DOHH2 (cell line): ENCODE results near the gene DHFR2.

Source experiments
- EZH2phosphoT487 ChIP-seq: fragments of 200-600 bp; sonication (generic); IDR thresholded peaks from 2 replicates; pipeline ENCODE4 v1.6.1; 2017; ENCODE audit warnings: borderline replicate concordance, mild to moderate bottlenecking, antibody characterized with exemption, low read length, moderate library complexity, mixed read lengths
- TF ChIP-seq, protein P1 (sequence below): fragments of 200-600 bp; sonication (generic); IDR thresholded peaks from one replicate; pipeline ENCODE4 v1.5.1; 2014; ENCODE audit warnings: antibody characterized with exemption, mild to moderate bottlenecking, low read depth, low read length; ENCODE audit not compliant: poor library complexity, severe bottlenecking

DNA sequence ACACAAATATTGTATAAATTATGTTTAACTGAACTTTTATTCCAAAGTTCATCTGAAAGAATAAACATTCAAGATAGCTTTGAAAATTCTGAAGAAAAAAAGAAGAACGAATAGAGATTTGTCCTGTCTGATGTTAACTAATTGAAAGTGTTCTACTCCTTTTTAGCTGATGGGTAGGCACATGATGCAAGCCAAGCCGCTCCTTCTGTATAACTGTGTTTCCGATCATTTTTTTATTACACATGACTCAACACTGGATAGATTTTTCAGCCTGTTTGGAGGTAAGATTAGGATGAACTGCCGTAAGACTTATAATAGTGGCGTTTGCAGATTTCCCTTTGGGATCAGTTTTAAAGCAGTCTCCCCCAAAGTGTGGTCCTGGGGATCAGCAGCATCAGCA is 19.2 kb upstream of the DHFR2 start:
- TF ChIP-seq, protein P1, sequence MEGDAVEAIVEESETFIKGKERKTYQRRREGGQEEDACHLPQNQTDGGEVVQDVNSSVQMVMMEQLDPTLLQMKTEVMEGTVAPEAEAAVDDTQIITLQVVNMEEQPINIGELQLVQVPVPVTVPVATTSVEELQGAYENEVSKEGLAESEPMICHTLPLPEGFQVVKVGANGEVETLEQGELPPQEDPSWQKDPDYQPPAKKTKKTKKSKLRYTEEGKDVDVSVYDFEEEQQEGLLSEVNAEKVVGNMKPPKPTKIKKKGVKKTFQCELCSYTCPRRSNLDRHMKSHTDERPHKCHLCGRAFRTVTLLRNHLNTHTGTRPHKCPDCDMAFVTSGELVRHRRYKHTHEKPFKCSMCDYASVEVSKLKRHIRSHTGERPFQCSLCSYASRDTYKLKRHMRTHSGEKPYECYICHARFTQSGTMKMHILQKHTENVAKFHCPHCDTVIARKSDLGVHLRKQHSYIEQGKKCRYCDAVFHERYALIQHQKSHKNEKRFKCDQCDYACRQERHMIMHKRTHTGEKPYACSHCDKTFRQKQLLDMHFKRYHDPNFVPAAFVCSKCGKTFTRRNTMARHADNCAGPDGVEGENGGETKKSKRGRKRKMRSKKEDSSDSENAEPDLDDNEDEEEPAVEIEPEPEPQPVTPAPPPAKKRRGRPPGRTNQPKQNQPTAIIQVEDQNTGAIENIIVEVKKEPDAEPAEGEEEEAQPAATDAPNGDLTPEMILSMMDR = no peak
- no peak for TF ChIP-seq EZH2phosphoT487
